ENCODE data around the gene CALB2.
"Not testable (repeated sequence)": the region's sequence is repeated elsewhere in the genome, so short reads cannot be mapped to it uniquely, and the experiment has no call there.

The CALB2 gene

DNA sequence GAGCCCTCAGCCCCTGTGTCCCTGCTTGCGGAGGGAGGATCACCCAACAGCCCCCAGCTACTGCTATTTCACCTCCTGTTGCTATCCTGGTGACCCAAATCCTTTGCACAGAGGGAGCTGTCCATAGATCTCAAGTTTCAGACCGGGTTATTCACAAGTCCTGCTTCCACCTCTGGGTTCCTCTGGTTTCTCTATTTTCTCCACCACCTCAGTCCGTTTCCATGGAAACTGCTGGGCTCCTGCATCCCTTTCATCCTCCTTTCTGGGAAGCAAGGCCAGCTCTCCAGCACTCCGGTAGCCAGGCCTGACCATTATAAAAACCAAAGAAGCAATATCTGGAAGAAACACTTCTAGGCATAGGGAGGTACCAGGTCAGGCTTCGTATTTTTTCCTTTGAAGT is 4.8 kb upstream of the CALB2 start:
- no peak for DNase-seq

DNA sequence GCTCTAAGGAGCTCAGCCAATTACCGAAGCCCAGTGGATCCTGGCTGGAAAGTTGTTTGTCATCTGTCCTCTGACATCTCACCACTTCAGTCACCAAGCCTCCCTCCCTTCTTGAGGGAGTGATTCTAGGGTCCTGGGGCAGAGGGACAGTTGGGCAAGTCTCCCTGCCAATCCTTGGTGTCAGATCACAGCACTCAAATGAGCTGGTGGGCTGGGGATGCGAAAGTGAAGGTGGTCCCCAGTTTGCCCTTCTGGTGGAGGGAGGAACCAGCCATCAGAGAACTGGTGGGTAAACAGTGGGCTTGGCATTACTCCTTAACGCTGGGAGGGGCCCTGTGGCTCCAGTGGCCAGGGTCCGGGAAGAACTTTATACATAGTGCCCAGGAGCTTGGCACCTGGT is 4.4 kb upstream of the CALB2 start:
- no peak for DNase-seq

DNA sequence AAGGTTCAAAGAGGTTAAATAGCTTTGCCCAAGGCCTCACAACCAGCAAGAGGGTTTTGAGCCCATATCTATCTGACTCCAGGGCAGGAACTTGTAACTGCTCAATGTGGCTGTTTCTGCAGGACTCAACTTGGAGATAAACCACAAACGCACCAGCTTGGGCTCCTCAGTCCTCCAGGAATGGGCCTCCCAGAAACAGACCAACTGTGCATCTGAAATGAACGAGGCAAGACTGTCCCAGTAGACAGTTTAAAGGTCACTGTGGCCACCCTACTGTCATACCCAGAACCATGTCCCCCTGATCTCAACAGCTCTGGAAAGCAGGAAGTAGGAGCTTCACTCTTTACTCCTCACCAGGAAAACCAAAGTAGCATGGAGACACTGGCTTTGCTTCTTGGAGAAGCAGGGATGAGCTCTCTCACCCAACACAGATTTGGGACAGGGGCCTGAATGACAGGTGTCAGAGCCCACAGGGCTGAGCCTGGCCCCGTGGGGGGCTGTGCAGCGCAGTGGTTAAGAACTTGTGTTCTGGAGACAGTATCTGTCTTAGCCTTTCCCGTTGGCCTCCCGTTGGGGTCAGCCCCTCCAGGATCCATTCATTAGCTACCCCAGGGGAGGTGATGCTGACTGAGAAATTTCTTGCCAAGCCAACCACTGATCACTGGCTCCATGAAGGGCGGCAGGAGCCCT is 2.3 kb upstream of the CALB2 start:
- DNase-seq: no peak

DNA sequence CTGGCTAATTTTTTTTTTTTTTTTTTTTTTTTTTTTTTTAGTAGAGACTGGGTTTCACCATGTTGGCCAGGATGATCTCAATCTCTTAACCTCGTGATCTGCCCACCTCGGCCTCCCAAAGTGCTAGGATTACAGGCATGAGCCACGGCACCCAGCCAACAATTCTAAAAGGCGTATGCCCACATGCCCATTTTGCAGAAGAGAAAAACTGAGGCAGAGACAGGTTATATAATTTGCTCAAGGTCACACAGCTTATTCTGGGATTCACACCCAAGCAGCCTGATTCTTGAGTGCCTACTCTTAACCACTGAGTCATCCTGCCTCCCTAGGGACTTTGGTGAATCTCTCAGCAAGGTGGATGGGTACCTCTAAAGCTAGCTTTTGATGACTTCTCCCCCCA is 1.6 kb upstream of the CALB2 start:
- not testable (repeated sequence) for DNase-seq

DNA sequence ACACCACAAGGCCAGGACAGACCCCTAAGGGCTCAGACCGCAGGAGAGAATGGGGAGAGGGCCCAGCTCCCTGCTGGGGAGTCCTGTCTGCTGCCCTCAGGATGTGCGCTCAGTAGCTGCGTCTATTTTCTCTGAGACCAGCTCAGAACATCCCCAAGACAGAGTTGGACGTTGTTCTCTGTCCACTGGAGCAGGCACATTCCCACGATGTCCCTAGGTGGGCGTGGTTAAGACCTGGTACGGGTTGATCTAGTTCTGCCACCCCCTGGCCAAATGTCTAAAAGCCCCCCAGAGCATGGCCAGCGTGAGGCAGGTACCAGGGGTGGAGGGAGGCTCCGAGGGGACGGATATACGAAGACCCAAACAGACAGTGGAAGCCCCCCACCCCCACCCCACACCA is 842 bp upstream of the CALB2 start:
- no peak for DNase-seq

DNA sequence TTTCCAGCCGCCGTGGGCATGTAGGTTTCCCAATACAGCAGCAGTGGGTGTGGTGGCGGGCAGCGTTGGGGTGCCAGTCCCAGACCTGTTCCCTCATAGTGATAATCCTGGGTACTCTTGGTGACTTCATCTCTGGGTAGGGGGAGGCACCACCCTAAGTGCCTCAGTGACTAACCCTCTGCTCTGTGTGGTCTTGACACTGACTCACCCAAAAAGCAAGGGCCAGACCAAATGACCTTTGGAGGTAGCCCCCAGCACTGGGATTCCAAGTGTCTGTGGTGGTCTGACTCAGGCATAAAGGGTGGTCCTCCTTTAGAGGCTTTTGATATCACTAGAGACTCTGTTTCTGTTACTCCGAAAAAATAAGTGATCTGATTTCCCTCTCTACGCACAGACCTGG is 908 bp downstream of the CALB2 start:
- no peak for DNase-seq

DNA sequence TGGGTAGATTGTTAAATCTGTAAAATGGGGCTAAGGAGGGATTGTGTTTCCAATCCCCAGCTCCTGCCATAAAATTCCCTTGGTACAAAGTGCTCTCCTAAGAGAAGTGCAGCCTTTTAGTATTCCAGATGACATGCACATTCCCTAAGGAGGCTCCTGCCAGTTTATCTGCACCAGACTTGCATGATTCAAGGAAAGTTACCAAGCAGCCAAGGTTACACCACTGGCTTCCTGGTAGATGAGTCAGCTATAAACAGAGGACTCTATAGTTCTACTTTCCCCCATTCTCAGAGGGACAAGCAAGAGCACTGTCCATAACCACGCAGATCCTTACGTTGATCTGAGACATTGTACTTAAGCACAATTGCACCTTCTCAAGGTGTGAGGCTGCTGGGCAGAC is 1.9 kb downstream of the CALB2 start:
- no peak for DNase-seq

DNA sequence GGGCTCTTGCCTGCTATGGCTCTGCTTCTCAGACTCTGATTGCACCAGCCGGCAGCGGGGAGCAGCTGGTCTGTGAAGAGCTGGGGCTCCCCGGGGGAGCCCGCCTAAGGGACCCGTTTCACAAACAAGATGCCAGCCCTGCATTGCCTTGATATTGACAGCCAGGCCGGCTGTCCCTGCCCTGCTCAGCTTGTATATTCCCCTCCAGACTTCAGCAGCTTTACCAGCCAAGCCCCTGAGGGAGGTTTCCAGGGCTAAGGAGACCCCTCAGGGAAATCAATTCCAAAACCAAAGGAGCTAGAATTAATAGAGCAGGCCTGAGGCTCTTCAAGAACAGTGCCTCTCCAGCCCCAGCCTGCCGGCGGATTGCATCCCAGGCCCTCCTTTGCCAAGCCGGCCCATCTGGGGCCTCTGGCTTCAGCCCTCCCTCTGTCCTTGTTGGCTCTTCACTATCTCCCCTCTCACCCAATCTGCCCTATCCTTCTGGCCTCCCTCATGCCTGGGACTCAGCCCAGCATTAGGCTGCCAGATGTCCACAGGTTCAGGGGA is 5.7 kb downstream of the CALB2 start:
- DNase-seq: no peak

DNA sequence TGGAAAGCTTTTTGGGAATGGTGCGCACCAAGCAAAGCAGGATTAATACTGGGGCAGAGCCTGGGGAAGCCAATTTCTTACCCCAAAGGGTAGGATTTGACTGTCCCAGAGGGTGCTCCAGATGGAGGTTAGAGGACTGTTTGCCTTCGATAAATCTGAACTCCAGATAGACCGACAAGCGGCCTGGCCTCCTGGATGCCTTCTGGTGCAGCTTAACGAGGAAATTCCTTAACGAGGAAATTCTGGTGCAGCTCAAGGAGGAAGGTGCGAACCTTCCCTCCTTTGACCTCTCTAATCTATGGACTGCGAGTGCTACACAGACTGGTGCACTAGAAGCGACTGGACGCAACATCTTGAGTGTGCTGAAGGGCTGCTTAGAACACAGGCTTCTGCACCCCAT is 6.5 kb downstream of the CALB2 start:
- DNase-seq: no peak

DNA sequence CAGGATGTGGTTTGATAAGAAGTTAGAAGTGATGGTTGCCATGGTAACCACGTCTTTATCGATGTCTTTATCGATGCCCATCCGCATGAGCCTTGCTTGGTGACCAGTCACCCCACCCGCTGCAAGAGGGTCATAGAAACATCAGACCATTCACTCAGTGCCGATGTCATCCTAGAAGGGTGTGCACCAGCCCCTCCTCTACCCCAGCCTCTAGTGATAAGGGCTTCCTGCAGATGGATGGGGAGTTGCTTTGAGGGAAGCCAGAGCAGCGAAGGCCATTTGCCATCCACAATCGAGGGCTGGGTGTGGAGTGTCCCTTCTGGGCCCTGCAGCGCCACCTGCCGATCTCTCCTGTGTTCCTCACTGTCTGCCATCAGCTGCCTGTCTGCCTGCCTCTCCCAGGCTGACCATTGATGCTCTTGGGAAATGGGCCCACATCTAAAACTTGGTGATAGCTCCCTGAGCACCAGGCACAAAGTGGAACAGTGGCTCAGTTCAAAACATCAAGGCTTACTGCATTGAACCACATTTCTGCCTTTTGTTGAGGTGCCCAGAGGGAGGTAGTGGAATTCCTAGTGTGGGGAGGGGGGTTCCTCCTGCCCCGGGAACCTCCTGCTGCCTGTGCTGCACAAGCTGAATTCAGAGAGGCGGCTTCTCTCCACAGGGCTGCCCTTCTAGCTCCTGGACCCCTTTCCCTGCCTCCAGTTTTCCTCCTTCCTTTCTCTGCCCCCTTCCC is 8.9 kb downstream of the CALB2 start:
- no peak for DNase-seq

DNA sequence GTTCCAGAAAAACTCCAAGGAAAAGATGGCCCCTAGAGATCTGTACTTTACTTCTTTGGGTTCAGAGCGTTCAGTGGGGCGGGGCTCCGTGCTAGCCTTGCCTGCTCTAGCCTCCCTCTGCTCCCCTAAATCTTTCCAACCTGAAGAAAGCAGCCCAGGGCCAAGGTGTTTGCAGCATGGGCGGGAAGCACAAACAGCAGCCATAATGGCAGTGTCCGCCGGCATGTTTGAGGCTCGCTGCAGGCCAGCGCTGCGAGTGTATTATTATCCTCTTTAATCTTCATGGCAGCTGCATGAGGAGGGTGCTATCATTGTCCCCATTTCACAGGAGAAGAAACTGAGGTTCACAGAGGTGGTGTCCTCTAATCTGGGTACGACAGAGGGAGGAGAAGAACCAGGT is 10.4 kb downstream of the CALB2 start:
- no peak for DNase-seq

DNA sequence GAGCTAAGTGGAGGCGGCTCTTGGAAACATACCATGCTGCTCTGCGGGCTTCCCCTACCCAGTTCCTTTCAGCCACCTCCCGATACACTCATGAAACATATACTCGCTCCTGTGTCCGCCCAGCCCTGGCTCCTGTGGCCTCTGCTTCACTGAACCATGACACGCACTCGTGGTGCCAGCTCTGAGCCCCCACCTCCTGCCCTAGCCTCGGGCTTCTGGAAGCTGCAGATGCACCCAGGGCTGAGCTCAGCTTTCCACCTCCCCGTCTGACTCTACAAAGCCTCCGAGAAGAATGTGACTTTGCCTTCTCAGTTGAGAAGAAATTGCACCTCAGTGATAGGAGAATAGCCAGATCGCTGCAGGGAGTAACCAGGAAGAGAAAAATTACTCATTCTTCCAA is 11.0 kb downstream of the CALB2 start:
- DNase-seq: no peak

DNA sequence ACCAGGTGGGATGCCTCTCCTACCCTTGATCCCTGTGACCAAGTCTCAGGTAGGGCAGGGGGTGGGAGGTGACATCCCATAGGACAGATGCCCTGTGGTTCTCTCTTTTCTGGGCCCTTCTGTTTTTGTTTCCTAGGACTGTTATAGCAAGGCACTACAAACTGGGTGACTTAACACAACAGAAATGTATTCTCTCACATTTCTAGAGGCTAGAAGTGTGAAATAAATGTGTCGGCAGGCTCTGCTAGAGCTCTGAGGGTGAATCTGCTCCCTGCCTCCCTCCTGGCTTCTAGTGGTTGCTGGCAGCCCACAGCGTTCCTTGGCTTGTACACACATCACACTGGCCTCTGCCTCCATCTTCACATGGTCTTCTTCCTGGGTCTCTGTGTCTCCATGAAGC is 12.7 kb downstream of the CALB2 start:
- DNase-seq: no peak

DNA sequence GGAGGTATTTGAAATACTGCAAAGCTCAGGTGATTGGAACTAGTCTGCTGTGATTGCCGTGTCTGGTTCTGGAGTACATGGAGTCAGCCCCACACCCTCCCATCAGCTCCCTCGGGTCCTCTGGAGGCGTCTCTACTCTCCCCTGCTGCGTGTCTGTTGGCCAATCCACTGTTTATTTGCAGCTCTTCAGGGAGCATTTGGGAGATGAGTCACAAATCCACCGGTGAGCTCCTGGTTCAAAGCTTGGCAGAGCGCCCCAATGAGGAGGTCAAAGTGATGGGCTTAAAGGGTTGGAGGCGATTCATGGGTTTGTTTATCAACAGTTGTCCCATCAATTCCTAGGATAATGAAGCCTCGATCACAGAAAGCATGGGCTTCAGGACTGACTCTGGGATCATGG is 14.6 kb downstream of the CALB2 start:
- no peak for DNase-seq

DNA sequence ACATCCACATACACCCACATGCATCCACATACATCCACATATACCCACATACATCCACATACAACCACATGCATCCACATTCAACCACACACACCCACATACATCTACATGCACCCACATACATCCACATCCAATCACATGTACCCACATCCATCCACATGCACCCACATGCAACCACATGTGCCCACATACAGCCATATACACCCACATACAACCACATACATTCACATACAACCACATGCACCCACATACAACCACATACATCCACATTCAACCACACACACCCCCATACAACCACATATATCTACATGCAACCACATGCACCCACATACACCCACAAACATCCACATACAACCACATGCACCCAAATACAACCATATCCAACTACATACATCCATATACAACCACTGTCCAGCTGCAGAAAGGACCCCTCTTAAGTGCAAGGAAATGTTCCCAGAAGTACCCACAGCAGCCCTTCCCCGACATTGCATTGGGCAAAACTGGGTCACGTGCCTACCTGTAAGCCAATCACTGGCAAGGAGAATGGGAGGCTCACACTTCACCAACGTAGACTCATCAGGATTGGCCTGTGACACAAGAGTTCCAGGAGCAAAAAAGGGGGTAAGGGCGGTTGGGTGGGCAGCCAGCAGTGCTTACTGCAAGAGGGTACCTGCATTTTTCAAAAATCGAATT is 18.1 kb downstream of the CALB2 start:
- DNase-seq: no peak

DNA sequence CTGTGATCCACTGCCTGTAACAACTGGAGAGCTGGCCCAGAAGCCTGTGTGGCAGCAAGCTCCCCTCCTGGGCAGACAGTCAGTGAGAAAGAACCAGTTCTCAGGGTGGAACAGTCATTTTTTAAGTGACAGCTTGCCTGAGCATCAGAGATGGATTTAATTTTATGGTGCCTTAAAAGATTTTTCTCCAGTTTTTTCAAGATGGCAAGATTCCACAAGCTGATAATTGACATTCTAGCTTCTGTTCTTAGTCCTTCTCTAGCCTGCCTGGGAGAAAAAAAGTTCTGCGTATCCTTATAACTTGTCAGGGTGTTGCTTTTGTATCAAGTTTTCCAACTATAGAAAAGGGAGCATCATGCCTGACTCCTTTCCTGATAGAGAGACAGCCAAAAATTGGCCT is 21.2 kb downstream of the CALB2 start:
- DNase-seq: no peak

DNA sequence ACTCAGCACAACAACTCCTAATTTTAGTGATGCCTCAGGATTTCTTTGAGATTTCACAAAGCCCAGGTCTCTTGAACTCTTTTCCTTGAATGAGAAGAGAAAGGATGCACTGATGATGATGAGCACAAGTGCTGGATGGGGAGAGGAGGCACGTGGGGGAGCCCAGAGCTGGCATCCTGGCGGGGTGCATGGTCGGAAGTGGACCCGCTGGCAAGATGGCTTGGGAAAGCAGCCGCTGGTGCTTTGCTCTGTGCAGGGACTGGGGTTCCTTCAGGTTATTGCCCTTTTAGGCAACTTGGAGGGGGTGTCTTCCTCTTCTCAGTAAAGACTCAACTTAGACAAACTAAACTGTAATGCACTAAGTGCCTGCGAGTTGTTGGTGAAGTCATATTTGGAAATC is 22.3 kb downstream of the CALB2 start:
- no peak for DNase-seq

DNA sequence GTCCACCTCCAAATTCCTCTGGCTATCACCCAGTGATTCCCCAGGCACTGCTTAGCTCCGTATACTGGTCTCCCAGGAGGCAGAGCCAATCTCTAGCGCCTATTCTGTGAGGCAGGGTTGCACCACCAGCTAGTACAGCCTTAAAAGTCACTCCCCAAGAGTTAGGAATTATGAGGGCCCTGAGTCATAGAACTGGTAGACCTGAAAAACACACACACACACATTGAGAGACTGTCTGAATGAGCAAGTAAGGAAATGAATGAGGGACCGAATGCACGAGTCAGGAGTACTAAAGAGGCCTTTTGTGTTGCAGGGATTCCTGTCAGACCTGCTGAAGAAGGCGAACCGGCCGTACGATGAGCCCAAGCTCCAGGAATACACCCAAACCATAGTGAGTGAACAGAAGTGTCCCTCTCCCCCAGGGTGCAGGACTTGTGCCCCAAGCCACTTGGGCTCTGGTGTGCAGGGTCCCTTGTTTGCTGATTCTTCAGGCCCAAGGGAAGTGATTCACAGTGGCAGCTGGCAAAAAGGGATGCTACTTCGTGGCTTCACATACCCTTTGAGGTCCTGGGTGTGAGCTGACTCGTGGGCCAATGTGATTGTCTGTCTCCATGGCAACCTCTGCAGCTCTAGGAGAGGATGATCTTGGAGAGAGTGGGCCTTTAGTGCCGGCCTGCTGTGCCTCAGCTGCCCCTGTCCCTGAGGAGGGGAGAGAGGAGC is 24.7 kb downstream of the CALB2 start:
- DNase-seq: no peak

DNA sequence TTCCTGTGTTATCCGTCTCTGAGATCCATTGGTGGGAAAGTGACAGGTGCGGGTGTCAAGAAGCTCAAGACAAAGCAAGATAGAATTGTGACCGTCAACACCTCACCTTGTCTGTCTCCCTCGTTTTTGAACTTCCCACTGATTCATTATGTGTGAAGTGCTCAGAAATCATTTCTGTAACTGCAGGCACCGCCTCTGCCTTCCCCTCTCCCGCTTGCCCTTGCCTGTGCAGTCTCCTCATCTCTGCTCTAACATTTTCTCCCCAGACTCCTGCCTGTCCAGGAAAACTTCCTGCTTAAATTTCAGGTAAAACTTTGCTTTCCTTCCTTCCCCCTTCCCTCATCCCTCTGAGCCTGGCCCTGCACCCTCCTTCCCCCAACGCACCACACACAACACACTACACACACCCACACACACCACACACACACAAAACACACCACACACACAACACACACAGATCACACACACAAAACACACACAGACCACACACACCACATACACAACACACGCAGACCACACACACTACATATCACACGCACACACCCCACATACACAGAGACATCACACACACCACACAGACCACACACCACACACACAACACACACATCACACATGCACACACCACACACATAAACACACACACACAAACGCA is 25.7 kb downstream of the CALB2 start:
- DNase-seq: no peak

DNA sequence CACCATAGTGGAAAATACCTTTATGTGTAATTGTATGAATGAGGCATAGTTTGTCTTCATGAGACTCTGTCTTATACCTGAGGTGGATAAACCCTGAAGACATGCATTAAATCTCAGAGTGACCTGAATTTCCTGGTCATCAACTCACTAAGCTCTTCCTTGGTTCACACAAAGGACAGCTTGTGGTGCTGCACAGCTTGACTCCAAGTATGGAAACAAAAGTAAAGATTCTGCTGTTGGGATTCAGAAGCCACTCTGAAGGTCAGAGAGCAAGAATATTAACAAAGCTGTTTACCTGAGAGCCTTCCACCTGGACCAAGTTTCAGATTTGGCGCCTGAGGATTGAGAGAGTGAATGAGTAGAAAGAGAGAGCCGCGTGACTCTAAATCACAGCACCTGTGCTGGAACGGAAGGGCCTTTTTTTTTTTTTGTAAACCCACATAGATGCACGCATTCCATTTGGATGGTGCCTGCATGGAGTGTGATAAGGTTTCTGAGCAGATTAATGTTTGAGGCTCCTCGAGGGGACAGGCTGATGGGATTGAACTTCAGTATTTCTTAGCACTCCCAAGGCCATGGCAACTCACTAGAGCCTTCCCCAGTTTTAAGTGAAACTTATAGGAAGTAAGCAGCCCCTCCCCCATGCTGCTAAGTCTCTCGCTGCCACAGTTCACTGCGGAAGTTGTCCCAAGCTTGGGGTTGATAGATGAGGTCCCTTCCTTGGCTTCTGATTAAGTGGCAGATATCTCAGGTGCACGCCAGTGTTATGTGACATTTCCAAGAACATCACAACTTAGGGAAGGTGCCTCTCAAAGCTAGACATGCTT is 28.7 kb downstream of the CALB2 start:
- DNase-seq: no peak

DNA sequence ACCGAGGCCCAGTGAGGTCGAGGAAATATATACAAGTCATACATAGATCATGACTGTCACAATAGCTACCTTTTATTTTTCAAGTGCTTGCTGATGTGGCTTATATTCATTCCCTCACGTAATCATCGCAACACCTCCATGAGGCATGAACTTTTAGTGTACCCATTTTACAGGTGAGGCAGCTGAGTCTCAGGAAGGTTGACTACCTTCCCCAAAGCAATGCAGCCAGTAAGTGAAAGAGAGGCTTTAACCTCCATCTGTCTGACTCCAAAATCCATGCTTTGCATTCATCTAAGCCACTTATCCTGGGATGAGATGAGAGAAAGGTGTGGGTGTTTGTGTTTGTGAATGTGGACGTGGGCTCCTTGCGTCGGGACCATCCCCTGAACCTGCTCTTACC is 30.8 kb downstream of the CALB2 start:
- no peak for DNase-seq

DNA sequence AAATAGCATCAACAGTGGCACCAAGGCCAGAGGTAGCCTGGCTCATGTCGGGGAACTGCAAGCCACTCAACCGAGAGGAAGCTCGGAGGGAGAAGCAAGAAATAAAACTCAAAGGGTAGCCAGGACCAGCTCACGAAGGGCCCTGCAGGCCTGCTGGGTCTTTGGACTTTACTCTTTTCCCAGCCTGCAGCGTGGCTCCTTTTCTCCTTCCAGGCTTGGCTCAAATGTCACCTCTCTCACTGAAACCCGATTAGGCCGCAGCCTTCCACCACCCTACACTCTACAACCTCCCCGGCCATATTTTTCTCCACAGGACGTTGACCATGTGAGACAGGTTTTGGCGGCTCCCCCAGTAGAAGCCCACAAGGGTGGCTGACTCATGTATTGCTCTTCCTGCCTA is 38.1 kb downstream of the CALB2 start:
- no peak for DNase-seq
